Esophagus squamous epithelium (tissue), 4 donors: ENCODE results near the gene TSPAN9.

ENCODE experiments used
- POLR2A ChIP-seq, 4 donors: fragments of 450-650 bp; IDR thresholded peaks; one replicate each; pipeline ENCODE4 v1.6.1; 2017; ENCODE audit warnings: antibody characterized with exemption in 4 of 4, mild to moderate bottlenecking in 4 of 4, moderate library complexity in 3 of 4
- TF ChIP-seq, protein P1 (sequence below), 6 experiments: fragments of 450-650 bp in 4 of 6; fragments of 200-600 bp in 2 of 6; sonication (generic) in 2 of 6; IDR thresholded peaks; one replicate each; pipeline ENCODE4 v1.5.1; 2016 to 2019; ENCODE audit warnings: antibody characterized with exemption in 6 of 6, mild to moderate bottlenecking in 4 of 6, moderate library complexity in 4 of 6

DNA sequence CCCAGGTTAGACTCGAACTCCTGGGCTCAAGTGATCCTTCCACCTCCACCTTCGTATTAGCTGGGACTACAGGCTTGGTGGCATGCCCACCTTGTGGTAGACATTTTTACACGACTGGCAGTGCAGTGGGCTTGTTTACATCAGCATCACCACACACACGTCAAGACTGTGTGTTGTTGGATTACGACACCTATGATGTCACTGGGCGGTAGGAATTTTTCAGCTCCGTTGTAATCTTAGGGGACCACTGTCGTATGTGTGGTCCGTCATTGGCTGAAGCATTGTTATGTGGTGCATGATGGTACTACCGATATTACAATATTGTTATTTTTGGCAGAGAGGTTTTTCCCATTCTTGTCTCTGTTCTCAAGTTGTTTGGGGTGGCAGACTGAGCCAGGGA is 50.7 kb downstream of the TSPAN9 start:
- TF ChIP-seq POLR2A (IDR thresholded peaks at IDR 0.05), result no peak
- TF ChIP-seq, protein P1, sequence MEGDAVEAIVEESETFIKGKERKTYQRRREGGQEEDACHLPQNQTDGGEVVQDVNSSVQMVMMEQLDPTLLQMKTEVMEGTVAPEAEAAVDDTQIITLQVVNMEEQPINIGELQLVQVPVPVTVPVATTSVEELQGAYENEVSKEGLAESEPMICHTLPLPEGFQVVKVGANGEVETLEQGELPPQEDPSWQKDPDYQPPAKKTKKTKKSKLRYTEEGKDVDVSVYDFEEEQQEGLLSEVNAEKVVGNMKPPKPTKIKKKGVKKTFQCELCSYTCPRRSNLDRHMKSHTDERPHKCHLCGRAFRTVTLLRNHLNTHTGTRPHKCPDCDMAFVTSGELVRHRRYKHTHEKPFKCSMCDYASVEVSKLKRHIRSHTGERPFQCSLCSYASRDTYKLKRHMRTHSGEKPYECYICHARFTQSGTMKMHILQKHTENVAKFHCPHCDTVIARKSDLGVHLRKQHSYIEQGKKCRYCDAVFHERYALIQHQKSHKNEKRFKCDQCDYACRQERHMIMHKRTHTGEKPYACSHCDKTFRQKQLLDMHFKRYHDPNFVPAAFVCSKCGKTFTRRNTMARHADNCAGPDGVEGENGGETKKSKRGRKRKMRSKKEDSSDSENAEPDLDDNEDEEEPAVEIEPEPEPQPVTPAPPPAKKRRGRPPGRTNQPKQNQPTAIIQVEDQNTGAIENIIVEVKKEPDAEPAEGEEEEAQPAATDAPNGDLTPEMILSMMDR (IDR thresholded peaks at IDR 0.05), result no peak
